Fibroblast of lung (primary cell): ENCODE measurements around the gene NR4A2. TPM values are rescaled to one million over a fixed set of nuclear protein-coding genes. Genes with fewer than 3 reads are reported as not detected.

Experiments
- DNase-seq, 2 donors: peaks; one replicate each; pipeline versions ENCODE4 v3.0.0 to v3.0.0-alpha.2; 2010; ENCODE audit warnings: low read depth in 2 of 2
- H2AFZ ChIP-seq: 2 replicates; pipeline ENCODE4 v1.5.1; 2012; ENCODE audit warnings: low read length, control low read depth, inconsistent platforms
- H3K27ac ChIP-seq: 2 replicates; pipeline ENCODE4 v1.5.1; 2011; ENCODE audit warnings: low read length, control low read depth; ENCODE audit not compliant: insufficient read depth
- H3K27me3 ChIP-seq: 2 replicates; pipeline ENCODE4 v1.5.1; 2011; ENCODE audit warnings: mild to moderate bottlenecking, low read length; ENCODE audit not compliant: control insufficient read depth, insufficient read depth
- H3K36me3 ChIP-seq: 2 replicates; pipeline ENCODE4 v1.5.1; 2011; ENCODE audit warnings: low read length; ENCODE audit not compliant: control insufficient read depth, insufficient read depth
- H3K4me1 ChIP-seq: 2 replicates; pipeline ENCODE4 v1.5.1; 2011; ENCODE audit warnings: low read length; ENCODE audit not compliant: control insufficient read depth, insufficient read depth; ENCODE audit errors: extremely low read depth
- H3K4me2 ChIP-seq: 2 replicates; pipeline ENCODE4 v1.5.1; 2011; ENCODE audit warnings: low read length, control low read depth; ENCODE audit not compliant: insufficient read depth; ENCODE audit errors: extremely low read depth
- H3K4me3 ChIP-seq, 4 experiments: fragments of 200-600 bp in 1 of 4; sonication (generic) in 1 of 4; replicated peaks in 1 of 4; 2 replicates each; pipeline ENCODE4 v1.5.1; 2011 to 2016; ENCODE audit warnings: low read length in 4 of 4, low read depth in 3 of 4, mild to moderate bottlenecking in 3 of 4, control low read depth in 2 of 4, inconsistent platforms in 1 of 4, mixed read lengths in 1 of 4; ENCODE audit not compliant: insufficient read depth in 1 of 4; ENCODE audit errors: control extremely low read depth in 1 of 4
- H3K79me2 ChIP-seq: 2 replicates; pipeline ENCODE4 v1.5.1; 2012; ENCODE audit warnings: mild to moderate bottlenecking, low read length, inconsistent platforms; ENCODE audit not compliant: control insufficient read depth, insufficient read depth
- H3K9ac ChIP-seq: 2 replicates; pipeline ENCODE4 v1.5.1; 2011; ENCODE audit warnings: mild to moderate bottlenecking, low read length, control low read depth; ENCODE audit not compliant: insufficient read depth
- H3K9me3 ChIP-seq: 2 replicates; pipeline ENCODE4 v1.5.1; 2012; ENCODE audit warnings: low read depth, low read length; ENCODE audit not compliant: control insufficient read depth, insufficient read depth
- H4K20me1 ChIP-seq: 2 replicates; pipeline ENCODE4 v1.5.1; 2011; ENCODE audit warnings: low read length; ENCODE audit not compliant: control insufficient read depth, insufficient read depth; ENCODE audit errors: extremely low read depth
- EZH2 ChIP-seq: IDR thresholded peaks from 2 replicates; pipeline ENCODE4 v1.5.1; 2012; ENCODE audit warnings: low read length, control low read depth, mild to moderate bottlenecking; ENCODE audit errors: missing control alignments
- polyA plus RNA-seq, 2 donors: library from polyadenylated mRNA; depleted of rRNA in 1 of 2; stranded (reverse) in 1 of 2; unstranded in 1 of 2; fragments of >200 nt; gene quantifications; 2 replicates each; pipeline ENCODE4 v1.2.1, GENCODE V29; 2011 to 2012; ENCODE audit warnings: missing spikeins in 1 of 2
- total RNA-seq: library from RNA; depleted of rRNA; stranded (reverse); fragments of >200 nt; gene quantifications from 2 replicates; pipeline ENCODE4 v1.2.1, GENCODE V29; 2014
- TF ChIP-seq, protein P1 (sequence below), 2 donors: IDR thresholded peaks in 1 of 2; conservative IDR thresholded peaks in 1 of 2; 1 replicate in 1 of 2; 2 replicates in 1 of 2; pipeline ENCODE4 v1.5.1; 2011 to 2012; ENCODE audit warnings: low read length in 2 of 2, control low read depth in 1 of 2, inconsistent platforms in 1 of 2, low read depth in 1 of 2, mild to moderate bottlenecking in 1 of 2

Gene NR4A2
- total and polyA plus RNA-seq, 2 donors (not counting 1 experiment from before 2014, with no cell fraction given): 0.17 to 0.62 TPM

DNA sequence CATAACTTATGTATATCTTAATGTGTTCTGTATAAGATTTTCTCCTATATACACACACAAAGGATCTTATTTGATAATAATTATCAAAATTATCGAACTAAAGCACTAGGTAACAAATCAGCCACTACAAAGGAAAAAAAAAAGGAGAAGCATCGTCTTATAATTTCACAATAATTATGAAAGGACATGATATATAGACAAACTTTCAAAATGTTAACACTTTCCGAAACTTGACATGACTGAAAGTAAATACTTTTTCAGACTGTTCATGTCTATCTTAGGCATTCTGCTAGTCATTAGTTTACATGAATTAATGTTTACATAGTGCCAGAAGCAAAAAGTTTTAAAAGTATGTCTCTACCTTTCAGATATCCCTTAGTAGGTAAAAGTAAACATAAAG, 7.3 kb upstream of the NR4A2 start:
- no peaks in the 10 kb centered on the region for H3K36me3 ChIP-seq
- H3K27me3 ChIP-seq: no peaks in the 10 kb centered on the region
- H3K9me3 ChIP-seq: no peaks in the 10 kb centered on the region
- no peaks in the 10 kb centered on the region for H3K79me2 ChIP-seq
- no peak for DNase-seq
- TF ChIP-seq, protein P1, sequence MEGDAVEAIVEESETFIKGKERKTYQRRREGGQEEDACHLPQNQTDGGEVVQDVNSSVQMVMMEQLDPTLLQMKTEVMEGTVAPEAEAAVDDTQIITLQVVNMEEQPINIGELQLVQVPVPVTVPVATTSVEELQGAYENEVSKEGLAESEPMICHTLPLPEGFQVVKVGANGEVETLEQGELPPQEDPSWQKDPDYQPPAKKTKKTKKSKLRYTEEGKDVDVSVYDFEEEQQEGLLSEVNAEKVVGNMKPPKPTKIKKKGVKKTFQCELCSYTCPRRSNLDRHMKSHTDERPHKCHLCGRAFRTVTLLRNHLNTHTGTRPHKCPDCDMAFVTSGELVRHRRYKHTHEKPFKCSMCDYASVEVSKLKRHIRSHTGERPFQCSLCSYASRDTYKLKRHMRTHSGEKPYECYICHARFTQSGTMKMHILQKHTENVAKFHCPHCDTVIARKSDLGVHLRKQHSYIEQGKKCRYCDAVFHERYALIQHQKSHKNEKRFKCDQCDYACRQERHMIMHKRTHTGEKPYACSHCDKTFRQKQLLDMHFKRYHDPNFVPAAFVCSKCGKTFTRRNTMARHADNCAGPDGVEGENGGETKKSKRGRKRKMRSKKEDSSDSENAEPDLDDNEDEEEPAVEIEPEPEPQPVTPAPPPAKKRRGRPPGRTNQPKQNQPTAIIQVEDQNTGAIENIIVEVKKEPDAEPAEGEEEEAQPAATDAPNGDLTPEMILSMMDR (conservative IDR thresholded peaks at IDR 0.05 in 1 of 2, IDR thresholded peaks at IDR 0.05 in 1 of 2; ENCODE audit: low read depth in 1 of 2, low read length in 2 of 2): no peak
- TF ChIP-seq EZH2: no peak
- no peak overlapping the region for H3K4me3 ChIP-seq
- H3K4me1 ChIP-seq: peaks cover 3% of the 10 kb centered on the region
- no peak overlapping the region for H3K27ac ChIP-seq
- H3K4me2 ChIP-seq: no peak overlapping the region
- no peak overlapping the region for H3K9ac ChIP-seq
- no peaks in the 10 kb centered on the region for H4K20me1 ChIP-seq
- H2AFZ ChIP-seq: no peak overlapping the region

DNA sequence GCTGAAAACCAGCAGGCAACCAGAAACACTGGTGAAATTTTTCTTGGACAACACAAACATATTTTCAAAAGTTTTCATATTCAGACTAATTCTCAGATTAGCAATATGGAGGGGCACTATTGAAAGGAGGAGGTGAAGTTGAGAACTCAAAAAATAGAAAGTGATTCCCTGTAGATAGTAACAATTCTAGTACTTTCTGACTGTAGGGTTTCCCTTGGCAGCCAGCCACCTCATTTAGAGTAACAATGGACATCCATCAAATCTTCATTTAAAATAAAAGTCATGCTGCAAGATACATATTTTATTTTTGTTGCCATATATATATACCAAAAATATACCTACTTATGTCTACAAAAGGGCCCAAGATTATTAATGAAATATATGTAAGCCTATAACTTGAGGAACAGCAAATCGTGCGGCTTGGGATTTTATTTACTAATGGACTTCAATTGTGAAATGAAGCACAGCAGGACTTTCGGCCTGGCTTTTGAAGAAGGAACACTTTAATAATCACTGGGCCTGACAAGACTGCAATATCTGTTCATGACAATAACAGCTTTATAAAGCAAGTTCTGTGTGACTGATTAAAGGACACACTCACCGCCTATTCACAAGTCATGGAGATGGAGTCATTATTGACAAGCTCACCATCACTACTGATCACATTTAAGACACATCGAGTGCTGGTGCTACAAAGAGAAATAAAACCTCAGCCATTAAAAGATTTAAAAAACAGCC, 6.8 kb upstream of the NR4A2 start:
- Histone ChIP-seq H3K36me3 (no peaks in the 10 kb centered on the region), H3K79me2 (no peaks in the 10 kb centered on the region), H3K9ac (no peak overlapping the region), H3K4me3 (no peak overlapping the region), H4K20me1 (no peaks in the 10 kb centered on the region), H2AFZ (no peak overlapping the region), H3K27me3 (no peaks in the 10 kb centered on the region), H3K4me1 (peaks cover 3% of the 10 kb centered on the region), H3K4me2 (no peak overlapping the region), H3K27ac (no peak overlapping the region), H3K9me3 (no peaks in the 10 kb centered on the region)
- TF ChIP-seq, protein P1 (conservative IDR thresholded peaks at IDR 0.05 in 1 of 2, IDR thresholded peaks at IDR 0.05 in 1 of 2; ENCODE audit: low read depth in 1 of 2, low read length in 2 of 2): no peak
- no peak for TF ChIP-seq EZH2
- DNase-seq: no peak

DNA sequence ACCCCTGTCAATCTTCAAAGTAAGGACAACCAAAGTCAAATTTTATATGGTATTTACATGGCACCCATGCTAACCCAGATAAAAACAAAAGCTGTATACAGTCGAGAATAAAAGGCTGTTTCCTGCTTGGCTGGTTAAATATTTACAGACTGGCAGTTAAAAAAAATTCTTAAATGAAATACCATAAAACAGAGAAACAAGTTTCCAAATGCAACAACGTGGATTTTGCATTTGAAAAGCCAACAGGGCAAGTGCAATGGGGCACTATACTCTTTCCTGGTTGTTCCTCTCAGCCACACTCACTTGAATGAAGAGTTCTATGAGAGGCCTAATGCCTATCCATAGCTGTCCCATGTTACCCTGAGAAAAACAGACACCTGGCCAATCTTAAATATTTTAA, 6.1 kb upstream of the NR4A2 start:
- Histone ChIP-seq H3K4me3 (no peak overlapping the region), H3K4me1 (peaks cover 3% of the 10 kb centered on the region), H3K9ac (no peak overlapping the region), H3K4me2 (no peak overlapping the region), H3K79me2 (no peaks in the 10 kb centered on the region), H3K27me3 (no peaks in the 10 kb centered on the region), H4K20me1 (no peaks in the 10 kb centered on the region), H3K27ac (no peak overlapping the region), H2AFZ (no peak overlapping the region), H3K36me3 (no peaks in the 10 kb centered on the region), H3K9me3 (no peaks in the 10 kb centered on the region)
- TF ChIP-seq, protein P1 (conservative IDR thresholded peaks at IDR 0.05 in 1 of 2, IDR thresholded peaks at IDR 0.05 in 1 of 2; ENCODE audit: low read depth in 1 of 2, low read length in 2 of 2): no peak
- no peak for TF ChIP-seq EZH2
- DNase-seq: no peak
